ENCODE results near the gene GFY.
"Not testable (repeated sequence)": the region's sequence is repeated elsewhere in the genome, so short reads cannot be mapped to it uniquely, and the experiment has no call there.

The GFY gene

DNA sequence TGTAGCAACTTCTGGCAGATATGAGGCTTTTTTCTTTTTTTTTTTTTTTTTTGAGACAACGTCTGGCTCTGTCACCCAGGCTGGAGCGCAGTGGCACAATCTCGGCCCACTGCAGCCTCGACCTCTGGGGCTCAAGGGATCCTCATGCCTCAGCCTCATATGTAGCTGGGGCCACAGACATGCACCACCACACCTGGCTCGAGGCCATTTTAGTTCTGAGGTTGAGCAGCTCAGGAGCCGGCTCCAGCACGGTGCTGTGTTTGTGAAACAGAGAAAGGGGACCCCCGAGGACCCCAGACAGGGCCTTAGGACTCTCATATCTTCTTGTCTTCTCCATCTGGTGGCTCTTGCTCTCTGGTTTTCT is 45.4 kb downstream of the GFY start:
- no peak for DNase-seq

DNA sequence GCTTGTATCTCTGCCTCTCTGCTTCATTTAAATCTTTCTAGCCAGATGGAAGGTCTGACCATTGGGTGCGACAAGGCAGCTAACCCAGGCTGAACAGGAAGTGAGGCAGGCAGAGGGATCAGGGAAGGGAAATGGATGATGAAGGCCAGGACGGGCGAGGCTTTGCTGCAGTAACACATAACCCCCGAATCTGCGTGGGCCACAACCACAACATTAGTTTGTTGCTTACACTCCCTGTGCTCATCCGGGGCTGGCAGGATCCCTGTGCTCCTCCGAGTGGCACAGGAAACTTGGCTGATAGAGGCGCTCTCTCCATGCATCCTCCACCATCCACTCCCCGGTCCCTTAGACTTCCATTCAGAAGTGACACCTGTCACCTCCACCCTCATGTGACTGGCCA is 47.7 kb downstream of the GFY start:
- no peak for DNase-seq

DNA sequence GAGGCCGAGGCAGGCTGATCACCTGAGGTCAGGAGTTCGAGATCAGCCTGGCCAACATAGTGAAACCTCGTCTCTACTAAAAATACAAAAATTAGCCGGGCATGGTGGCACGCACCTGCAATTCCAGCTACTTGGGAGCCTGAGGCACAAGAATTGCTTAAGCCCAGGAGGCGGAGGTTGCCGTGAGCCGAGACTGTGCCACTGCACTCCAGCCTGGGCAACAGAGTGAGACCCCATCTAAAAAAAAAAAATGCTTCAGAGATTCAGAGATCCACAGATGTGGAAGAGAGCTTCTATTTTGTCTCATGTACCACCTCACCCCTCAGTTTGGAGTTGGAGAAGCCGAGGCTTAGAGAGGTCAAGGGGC is 48.3 kb downstream of the GFY start:
- DNase-seq, result not testable (repeated sequence)

DNA sequence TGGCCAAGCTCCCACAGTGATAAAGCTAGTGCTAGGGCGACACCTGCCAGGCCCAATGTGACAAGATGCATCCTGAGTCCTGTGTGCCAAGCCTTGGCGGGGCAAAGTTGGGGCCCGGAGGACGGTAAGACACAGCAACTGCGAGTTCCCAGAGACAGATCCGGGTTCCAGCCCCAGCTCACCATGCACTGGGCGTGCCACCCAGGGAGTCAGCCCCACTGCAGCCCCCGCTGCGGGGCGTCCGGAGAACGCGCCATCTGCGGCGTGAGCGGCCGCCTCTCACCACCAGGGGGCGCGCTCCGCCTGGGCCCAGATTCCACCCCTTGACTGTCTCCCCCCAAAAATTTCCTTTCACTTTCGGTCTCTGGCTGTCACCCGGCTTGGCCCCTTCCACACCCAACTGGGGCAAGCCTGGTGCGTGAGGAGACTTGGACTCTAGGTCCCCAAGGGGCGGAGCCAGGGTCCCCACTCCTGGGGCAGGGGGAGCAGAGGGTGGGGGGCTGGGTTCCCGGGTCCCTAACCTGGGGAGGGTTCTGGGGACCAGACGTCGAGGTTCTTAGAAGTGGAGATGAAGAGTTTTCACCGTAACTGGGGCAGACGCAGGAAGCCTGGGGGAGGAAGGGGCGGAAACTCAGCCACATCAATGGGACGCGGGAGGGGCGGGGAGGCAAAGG is 48.8 kb downstream of the GFY start, which contains the start of gene FLT3LG:
TSS of gene FLT3LG (plus strand) at position 348 of the 674 bp plus-strand sequence. CDS start 425 bp downstream, outside the sequence.
- peak; percentile 86 to 91 for DNase-seq

DNA sequence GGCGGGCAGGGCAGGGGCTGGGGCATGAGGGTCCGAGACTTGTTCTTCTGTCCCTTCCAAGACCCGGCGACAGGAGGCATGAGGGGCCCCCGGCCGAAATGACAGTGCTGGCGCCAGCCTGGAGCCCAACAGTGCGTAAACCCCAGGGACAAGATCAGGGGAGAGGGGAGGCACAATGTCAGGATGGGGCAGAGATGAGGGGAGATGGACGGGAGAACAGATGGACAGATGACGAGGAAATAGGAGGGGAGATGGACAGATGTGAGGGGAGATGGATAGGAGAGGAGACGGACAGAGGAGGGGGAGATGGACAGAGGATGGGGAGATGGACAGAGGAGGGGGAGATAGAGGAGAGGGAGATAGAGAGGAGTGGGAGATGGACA is 49.3 kb downstream of the GFY start:
- DNase-seq, result no peak

DNA sequence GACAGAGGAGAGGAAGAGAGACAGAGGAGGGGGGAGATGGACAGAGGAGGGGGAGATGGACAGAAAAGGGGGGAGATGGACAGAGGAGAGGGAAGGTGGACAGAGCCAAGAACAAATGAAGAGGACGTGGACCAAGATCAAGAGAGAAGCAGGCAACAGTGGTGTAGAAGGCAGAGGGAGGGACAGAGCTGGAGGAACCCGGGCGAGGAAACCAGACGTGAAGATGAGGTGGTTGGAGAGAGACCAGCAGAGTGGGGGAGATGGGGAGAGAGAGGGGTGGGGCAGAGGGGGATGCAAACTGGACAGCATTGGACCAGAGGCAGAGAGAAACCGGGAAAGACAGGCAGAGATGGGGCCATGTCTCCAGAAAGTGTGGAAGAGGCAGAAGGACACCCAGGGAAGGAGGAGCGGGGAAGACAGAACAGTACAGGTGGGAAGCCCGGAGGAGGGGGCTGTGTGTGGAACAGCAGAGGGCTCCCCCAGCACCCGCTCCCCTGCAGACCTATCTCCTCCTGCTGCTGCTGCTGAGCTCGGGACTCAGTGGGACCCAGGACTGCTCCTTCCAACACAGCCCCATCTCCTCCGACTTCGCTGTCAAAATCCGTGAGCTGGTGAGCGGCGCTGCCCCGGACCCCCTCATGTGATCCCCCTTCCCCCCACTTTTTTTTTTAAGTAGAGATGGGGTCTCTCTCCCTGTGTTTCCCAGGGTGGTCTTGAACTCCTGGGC is 50.2 kb downstream of the GFY start:
- no peak for DNase-seq

DNA sequence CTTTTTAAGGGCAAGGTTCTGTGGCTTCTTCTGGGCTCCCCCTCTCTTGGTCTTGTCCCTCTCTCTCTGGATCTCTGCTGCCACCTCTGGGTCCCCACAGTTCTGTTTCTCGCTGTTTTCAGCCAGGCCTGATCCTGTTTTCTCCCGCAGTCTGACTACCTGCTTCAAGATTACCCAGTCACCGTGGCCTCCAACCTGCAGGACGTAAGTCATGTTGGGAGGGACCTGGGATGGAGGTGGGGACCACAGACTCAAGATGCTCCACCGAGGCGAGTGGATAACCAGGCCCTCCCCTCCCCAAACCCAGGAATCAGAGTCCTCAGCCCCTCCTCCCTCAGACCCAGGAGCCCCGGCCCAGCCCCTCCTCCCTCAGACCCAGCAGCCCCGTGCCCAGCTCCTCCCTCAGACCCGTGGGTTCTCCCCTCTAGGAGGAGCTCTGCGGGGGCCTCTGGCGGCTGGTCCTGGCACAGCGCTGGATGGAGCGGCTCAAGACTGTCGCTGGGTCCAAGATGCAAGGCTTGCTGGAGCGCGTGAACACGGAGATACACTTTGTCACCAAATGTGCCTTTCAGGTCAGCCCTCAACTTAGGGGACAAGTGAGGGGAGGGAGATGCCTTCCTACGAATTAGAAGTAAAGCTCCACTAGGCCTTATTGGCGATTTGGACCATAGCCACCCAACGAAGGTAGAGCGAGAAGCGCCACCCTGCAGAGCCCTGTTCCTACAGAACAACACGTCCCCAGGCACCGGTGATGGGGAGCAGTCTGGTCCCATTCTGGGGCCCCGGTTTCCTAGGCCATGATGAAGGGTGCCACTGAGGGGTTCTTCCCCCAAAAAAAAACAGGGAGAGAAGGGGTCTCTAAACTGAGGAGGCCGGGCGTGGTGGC is 51.0 kb downstream of the GFY start:
- DNase-seq, result peak; percentile 71 to 75

Measured in stimulated activated CD4-positive, alpha-beta T cell treated with anti-CD3 and anti-CD28 coated beads, Interleukin-2, amount 100 ng/mL, for 48 hours (primary cell).